Gastrocnemius medialis (tissue), 4 donors: ENCODE data around the gene GRID1. TPM values are rescaled to one million over a fixed set of nuclear protein-coding genes. Genes with fewer than 3 reads are reported as not detected.

Experiments used
- ATAC-seq, 2 donors: fragments of 150-250 bp; one replicate each; pipeline ENCODE4 v1.9.1; 2016
- DNase-seq, 2 donors: peaks; one replicate each; pipeline ENCODE4 v3.0.0-alpha.2; 2019
- H3K27ac ChIP-seq, 4 donors: fragments of 200-600 bp; sonication (generic); 1 replicate in 1 of 4; 2 replicates in 3 of 4; pipeline ENCODE4 v1.5.1; 2016 to 2018; ENCODE audit warnings: mild to moderate bottlenecking in 2 of 4, moderate library complexity in 1 of 4
- H3K27me3 ChIP-seq, 3 donors: fragments of 200-600 bp; sonication (generic) in 2 of 3; 1 replicate in 1 of 3; 2 replicates in 2 of 3; pipeline versions ENCODE4 v1.5.1 to v1.6.0; 2016 to 2019; ENCODE audit warnings: mild to moderate bottlenecking in 1 of 3, moderate library complexity in 1 of 3
- H3K36me3 ChIP-seq, 2 donors: fragments of 200-600 bp; sonication (generic) in 1 of 2; one replicate each; pipeline ENCODE4 v1.5.1; 2017 to 2018
- H3K4me1 ChIP-seq, 2 donors: fragments of 200-600 bp; sonication (generic) in 1 of 2; one replicate each; pipeline ENCODE4 v1.5.1; 2016 to 2017; ENCODE audit warnings: mild to moderate bottlenecking in 2 of 2
- H3K4me3 ChIP-seq, 4 donors: fragments of 200-600 bp; sonication (generic) in 3 of 4; 1 replicate in 1 of 4; 2 replicates in 3 of 4; pipeline ENCODE4 v1.5.1; 2016 to 2019; ENCODE audit warnings: mild to moderate bottlenecking in 2 of 4
- H3K9me3 ChIP-seq, 3 donors: fragments of 200-600 bp; sonication (generic) in 2 of 3; 1 replicate in 1 of 3; 2 replicates in 2 of 3; pipeline ENCODE4 v1.5.1; 2016 to 2019
- POLR2A ChIP-seq, 2 donors: fragments of 450-650 bp; IDR thresholded peaks; one replicate each; pipeline ENCODE4 v1.6.1; 2017; ENCODE audit warnings: antibody characterized with exemption in 2 of 2, mild to moderate bottlenecking in 2 of 2, moderate library complexity in 2 of 2
- in situ Hi-C, 4 donors: fragments of 200-750 bp; cut with MboI; loops; one replicate each; pipeline versions ENCODE4 v1.15.0 to v1.8.0; 2017; ENCODE audit warnings: low sequenced_read_pairs in 4 of 4
- intact Hi-C: fragments of 100-400 bp; cut with DNase I; formaldehyde crosslinking; loops from one replicate; pipeline ENCODE4 v1.15.1; 2023; ENCODE audit warnings: low total_unique reads
- total RNA-seq, 4 donors: library from RNA; depleted of rRNA; stranded (reverse); fragments of >200 nt; gene quantifications; one replicate each; pipeline versions ENCODE4 v1.1.0 to v1.2.3, GENCODE V29; 2016
- TF ChIP-seq, protein P1 (sequence below), 5 experiments: fragments of 450-650 bp in 3 of 5; fragments of 200-600 bp in 2 of 5; sonication (generic) in 2 of 5; IDR thresholded peaks in 4 of 5; conservative IDR thresholded peaks in 1 of 5; 1 replicate in 4 of 5; 2 replicates in 1 of 5; pipeline ENCODE4 v1.5.1; 2016 to 2019; ENCODE audit warnings: antibody characterized with exemption in 5 of 5, mild to moderate bottlenecking in 3 of 5, moderate library complexity in 3 of 5

Gene GRID1
- total RNA-seq, 4 donors from 2014 or later: 0.17 to 1.4 (median 0.79) TPM

DNA sequence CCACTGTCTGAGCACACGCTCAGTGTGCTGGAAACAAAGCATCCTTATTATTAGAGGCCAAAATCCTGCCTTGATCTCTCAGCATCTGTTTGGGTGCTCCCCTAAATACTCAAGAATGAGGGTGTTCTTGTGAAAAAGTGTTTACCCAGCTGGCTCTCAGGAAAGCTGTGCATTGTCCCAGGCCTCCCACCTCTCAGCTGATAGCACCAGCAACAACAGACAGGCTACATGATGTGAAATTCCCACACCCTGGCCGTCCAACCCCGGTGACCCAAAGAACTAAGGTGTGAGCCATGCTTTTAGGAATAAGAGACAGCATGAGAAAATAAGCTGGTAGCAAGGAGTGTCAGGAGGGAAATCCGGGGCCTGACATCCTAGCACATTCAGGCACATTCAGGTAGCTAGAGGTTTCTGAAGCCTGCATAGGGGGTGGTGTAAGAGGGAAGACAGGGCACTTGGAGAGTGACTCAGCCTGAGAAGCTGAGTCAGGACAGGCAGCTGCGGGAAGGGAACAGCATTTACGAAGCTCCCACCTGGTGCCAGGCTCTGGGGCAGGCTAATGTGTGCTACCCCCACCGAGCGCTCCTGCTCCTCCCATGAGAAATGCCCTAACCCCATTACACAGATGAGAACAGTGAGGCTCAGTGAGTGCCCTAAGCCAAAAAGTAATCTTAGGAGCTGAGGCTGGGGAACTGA lies 205.6 kb downstream of the GRID1 start:
- DNase-seq: no peak
- intact Hi-C loops (no loop called here), in situ Hi-C loops (no loop called here)
- no peak for ATAC-seq
- Histone ChIP-seq H3K4me1 (no peaks in the 10 kb centered on the region), H3K9me3 (no peaks in the 10 kb centered on the region), H3K27me3 (no peaks in the 10 kb centered on the region), H3K4me3 (no peak overlapping the region), H3K27ac (no peak overlapping the region), H3K36me3 (no peaks in the 10 kb centered on the region)
- no peak for TF ChIP-seq POLR2A (IDR thresholded peaks at IDR 0.05)
- TF ChIP-seq, protein P1, sequence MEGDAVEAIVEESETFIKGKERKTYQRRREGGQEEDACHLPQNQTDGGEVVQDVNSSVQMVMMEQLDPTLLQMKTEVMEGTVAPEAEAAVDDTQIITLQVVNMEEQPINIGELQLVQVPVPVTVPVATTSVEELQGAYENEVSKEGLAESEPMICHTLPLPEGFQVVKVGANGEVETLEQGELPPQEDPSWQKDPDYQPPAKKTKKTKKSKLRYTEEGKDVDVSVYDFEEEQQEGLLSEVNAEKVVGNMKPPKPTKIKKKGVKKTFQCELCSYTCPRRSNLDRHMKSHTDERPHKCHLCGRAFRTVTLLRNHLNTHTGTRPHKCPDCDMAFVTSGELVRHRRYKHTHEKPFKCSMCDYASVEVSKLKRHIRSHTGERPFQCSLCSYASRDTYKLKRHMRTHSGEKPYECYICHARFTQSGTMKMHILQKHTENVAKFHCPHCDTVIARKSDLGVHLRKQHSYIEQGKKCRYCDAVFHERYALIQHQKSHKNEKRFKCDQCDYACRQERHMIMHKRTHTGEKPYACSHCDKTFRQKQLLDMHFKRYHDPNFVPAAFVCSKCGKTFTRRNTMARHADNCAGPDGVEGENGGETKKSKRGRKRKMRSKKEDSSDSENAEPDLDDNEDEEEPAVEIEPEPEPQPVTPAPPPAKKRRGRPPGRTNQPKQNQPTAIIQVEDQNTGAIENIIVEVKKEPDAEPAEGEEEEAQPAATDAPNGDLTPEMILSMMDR (IDR thresholded peaks at IDR 0.05 in 4 of 5, conservative IDR thresholded peaks at IDR 0.05 in 1 of 5): no peak

DNA sequence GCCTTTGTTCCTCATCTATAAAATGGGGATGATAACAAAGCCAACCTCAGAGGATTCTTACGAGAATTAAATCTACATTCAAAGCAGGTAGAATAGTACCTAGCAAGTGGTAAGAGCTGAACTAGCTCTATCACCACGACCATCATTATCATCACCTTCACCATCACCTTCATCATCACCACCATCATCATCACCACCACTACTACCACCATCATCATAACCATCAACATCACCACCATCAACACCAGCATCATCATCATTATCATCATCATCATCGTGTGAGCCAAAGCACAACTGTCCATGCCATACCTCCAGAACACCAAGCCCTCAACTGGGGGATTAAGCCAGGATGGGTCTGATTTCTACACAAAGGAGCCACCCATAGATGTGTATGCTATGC lies 206.8 kb downstream of the GRID1 start:
- no peak for ATAC-seq
- no peaks in the 10 kb centered on the region for H3K9me3 ChIP-seq
- in situ Hi-C loops (no loop called here), intact Hi-C loops (no loop called here)
- H3K27ac ChIP-seq: no peak overlapping the region
- H3K36me3 ChIP-seq: no peaks in the 10 kb centered on the region
- H3K4me1 ChIP-seq: no peaks in the 10 kb centered on the region
- TF ChIP-seq, protein P1 (IDR thresholded peaks at IDR 0.05 in 4 of 5, conservative IDR thresholded peaks at IDR 0.05 in 1 of 5): no peak
- TF ChIP-seq POLR2A (IDR thresholded peaks at IDR 0.05): no peak
- no peaks in the 10 kb centered on the region for H3K27me3 ChIP-seq
- no peak overlapping the region for H3K4me3 ChIP-seq
- DNase-seq: no peak

DNA sequence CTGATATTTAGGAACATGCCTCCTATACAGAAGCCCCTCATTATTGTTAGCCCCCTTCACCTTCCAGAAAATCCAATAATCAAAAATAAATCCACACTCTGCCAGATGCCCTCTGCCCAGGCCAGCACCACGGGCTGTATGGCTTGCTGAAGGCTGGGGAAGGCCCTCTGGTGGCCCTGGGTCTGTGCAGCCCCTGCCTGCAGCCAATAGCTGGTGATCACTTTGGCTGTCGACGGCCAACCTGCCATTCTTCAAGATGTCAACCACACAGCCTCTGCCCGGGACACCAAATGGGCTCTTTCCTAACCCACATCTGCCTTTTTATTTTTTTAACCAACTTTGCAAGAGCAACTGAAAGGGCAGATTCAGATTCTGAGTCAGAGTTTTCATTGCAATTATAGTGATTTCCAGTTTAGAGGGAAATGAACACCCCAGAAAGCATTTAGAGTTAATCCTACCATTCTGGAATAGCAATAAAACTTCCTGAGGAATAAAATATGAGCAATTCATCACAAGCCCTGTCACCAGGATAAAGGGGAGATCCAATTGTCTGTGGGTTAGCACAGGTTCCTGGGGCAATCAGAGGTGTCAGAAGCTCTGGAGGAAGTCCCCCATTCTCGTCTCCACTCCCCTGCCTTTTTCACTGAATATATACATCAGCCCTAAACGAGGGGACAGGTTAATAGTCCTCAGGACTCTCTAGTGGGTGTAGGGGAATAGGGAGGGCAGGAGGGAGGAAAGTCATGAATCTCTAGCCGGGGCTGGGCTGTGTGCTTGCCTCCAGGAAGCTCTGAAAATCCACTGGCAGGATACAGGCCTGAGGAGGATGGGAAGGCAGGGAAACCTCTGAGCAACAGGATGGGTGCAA lies 211.3 kb downstream of the GRID1 start:
- no peaks in the 10 kb centered on the region for H3K36me3 ChIP-seq
- TF ChIP-seq POLR2A (IDR thresholded peaks at IDR 0.05): no peak
- TF ChIP-seq, protein P1 (IDR thresholded peaks at IDR 0.05 in 4 of 5, conservative IDR thresholded peaks at IDR 0.05 in 1 of 5): no peak
- H3K4me3 ChIP-seq: no peak overlapping the region
- H3K4me1 ChIP-seq: no peaks in the 10 kb centered on the region
- intact Hi-C loops (no loop called here), in situ Hi-C loops (no loop called here)
- no peak overlapping the region for H3K27ac ChIP-seq
- H3K27me3 ChIP-seq: no peaks in the 10 kb centered on the region
- no peaks in the 10 kb centered on the region for H3K9me3 ChIP-seq
- ATAC-seq: no peak
- DNase-seq: no peak

DNA sequence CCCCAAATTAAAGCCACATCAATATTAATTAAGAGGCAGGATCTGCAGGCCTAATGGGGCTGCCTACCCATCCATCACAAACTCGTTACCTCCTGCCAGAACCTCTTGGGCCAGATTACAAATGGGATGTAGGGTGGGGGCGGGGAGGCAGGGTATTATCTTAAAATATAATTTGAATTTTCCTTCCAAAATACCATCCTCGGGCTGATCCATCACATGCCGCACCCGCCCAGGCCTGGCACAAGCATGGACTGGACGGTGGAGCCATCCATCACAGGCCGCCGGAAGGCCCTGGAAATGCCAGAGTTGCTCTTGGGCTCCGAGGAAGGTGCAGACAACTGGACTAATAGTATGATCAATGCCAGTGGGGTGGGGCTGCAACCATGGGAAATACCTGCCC lies 212.8 kb downstream of the GRID1 start:
- in situ Hi-C loops (no loop called here), intact Hi-C loops (no loop called here)
- H3K36me3 ChIP-seq: no peaks in the 10 kb centered on the region
- H3K4me1 ChIP-seq: no peaks in the 10 kb centered on the region
- no peaks in the 10 kb centered on the region for H3K27me3 ChIP-seq
- DNase-seq: no peak
- no peak overlapping the region for H3K4me3 ChIP-seq
- no peak overlapping the region for H3K27ac ChIP-seq
- TF ChIP-seq POLR2A (IDR thresholded peaks at IDR 0.05): no peak
- TF ChIP-seq, protein P1 (IDR thresholded peaks at IDR 0.05 in 4 of 5, conservative IDR thresholded peaks at IDR 0.05 in 1 of 5): no peak
- H3K9me3 ChIP-seq: no peaks in the 10 kb centered on the region
- no peak for ATAC-seq
